Renal cortex interstitium (tissue), 11 donors: ENCODE results near the gene ADAM19. TPM values are rescaled to one million over a fixed set of nuclear protein-coding genes. Genes with fewer than 3 reads are reported as not detected.
"Not testable (repeated sequence)": the region's sequence is repeated elsewhere in the genome, so short reads cannot be mapped to it uniquely, and the experiment has no call there.

ENCODE experiments used
- DNase-seq, 11 donors: peaks; one replicate each; pipeline ENCODE4 v3.0.0-alpha.2; 2013; ENCODE audit warnings: low read depth in 9 of 11, low spot score in 4 of 11; ENCODE audit errors: extremely low read depth in 1 of 11
- polyA plus RNA-seq, 3 donors: library from polyadenylated mRNA; unstranded; fragments of 120-200 nt; gene quantifications; one replicate each; pipeline ENCODE4 v1.2.1, GENCODE V29; 2013; ENCODE audit not compliant: insufficient read length in 3 of 3

The ADAM19 gene
- polyA plus RNA-seq, 3 donors = 8.4 to 11.6 (median 8.7) TPM

DNA sequence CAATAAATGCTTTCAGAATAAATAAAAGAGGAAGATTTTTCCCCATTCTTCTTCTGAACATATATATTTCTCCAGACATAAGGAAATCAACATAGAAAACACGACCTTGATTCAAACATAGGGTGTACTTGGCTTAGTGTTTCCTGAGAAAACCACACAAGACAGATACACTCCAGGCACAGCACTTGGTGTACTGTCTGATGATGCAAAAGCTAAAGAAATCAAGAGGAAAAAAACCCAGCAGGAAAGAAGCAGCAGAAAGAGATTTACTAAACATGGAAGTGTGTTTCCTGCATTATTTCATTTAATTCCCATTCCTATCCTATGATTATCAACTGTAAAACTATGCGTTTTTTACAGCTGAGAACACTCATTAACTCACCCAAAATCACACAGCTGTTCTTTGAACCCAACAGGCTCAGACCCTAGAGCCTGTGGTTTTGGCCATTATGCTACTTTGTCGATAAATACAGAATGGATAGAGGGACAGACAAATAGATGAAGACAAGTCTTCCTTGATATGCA is 69.4 kb downstream of the ADAM19 start:
- no peak for DNase-seq

DNA sequence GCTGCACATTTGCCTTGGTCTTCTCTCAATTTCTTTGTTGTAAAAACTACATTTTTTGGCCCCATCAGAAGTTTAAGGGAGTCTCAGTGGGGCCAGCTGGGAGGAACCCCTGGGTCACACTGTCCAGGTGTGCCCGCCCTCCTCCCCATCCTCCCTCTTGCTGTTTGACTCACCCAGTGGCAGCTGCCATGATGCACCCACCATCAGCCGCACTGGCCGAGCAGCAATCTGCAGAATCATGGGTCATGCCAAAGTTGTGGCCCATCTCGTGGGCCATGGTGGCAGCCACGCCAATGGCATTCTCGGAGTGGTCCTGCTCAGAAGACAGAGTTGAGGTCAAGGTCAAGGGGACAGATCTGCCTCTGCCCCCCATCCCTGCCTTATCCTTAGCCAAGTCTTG is 70.1 kb downstream of the ADAM19 start:
- no peak for DNase-seq

- DNase-seq = no peak
Measured at GRCh38 chr5:157504053-157504452, 71.5 kb downstream of the ADAM19 start.

GRCh38 chr5:157502143-157502647 is 73.4 kb downstream of the ADAM19 start:
- DNase-seq = no peak

- DNase-seq = no peak
Measured at GRCh38 chr5:157497875-157498611, 77.5 kb downstream of the ADAM19 start.

- DNase-seq = no peak
Measured at GRCh38 chr5:157496864-157497263, 78.7 kb downstream of the ADAM19 start.

DNA sequence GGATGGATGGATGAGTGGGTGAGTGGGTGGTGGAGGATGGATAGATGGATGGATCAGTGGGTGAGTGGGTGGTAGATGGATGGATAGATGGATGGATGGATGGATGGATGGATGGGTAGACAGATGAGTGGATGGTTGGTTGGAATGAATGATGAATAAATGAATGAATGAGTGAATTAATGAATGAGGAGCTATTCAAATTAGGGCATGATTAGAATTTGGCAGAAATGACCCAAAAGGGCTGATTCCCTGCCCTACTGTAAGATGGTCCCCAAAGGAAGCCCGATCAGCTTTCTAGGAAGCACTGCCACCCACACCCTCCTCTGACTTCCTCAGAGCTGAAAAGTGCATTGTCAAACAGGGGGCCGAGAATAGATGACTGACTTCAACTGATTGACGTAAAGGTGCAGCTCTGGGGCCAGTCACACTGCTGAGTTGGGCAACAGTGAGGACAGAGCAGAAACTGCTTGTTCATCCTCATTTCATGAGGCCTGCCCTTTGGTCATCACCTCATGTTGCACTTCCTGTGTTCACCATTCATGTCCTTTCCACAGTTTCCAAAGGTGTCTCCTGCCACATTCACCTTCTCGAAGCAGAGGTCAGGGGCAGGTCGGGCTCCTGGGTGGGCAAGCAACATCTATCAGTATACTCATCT is 81.3 kb downstream of the ADAM19 start:
- DNase-seq = no peak

DNA sequence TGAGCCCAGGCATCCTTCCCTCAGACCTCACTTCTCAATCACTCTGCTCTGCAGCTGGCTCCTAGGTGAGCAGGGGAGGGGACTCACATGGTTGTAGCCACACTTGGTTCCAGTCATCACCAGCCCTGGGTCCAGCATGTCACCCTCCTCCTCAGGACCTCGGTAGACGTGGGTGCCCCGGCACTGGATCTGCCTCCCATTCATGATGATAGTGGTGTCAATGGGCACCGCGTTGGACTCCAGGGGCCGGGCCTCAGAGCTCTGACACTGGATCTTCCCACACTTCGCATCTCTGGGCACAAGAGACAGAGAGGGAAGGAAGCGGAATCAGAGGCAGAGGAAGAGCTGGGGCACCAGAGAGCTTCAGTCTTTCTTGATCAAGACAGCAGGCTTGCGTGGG is 82.7 kb downstream of the ADAM19 start:
- DNase-seq = no peak

DNA sequence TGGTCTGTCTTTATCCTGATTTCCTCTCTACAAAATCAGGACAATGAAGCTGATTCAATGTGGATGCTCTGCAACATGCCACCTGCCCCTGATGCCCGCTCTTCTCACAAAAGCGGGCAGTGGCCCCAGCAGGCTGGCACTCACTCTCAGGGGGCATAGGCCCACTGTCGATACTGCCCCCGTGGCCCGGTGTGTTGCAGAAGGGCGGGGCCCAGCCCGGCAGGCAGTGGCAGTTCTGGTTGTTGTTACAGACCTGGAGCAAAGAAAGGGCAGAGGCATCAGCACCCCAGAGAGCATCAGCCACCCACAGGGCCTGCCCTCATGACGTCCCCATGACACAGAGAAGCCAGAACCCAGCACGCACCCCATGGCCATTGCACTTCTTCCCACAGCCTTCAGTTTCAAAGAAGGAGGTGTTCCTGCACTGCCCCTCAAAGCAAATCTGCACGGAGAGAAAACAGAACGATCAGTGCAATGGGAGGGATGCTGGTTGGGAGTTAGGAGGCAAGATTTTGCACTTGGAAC is 84.0 kb downstream of the ADAM19 start:
- no peak for DNase-seq

GRCh38 chr5:157487358-157487757 is 88.2 kb downstream of the ADAM19 start:
- DNase-seq = no peak

DNA sequence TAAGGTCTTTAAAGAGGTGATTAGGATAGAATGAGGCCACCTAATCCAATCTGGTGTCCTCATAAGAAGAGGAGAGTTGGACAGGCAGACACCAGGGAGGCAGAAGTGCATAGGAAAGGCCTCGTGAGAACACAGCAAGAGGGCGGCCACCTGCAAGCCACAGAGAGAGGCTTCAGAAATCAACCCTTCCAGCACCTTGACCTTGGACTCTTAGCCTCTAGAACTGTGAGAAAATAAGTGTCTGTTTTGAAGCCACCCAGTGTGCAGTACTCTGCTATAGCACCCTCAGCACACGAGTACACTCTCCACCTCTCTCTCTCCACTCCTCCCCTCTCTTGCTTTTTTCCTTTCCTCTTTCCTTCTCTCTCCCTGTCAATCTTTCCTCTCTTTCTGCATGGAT is 88.7 kb downstream of the ADAM19 start:
- no peak for DNase-seq

DNA sequence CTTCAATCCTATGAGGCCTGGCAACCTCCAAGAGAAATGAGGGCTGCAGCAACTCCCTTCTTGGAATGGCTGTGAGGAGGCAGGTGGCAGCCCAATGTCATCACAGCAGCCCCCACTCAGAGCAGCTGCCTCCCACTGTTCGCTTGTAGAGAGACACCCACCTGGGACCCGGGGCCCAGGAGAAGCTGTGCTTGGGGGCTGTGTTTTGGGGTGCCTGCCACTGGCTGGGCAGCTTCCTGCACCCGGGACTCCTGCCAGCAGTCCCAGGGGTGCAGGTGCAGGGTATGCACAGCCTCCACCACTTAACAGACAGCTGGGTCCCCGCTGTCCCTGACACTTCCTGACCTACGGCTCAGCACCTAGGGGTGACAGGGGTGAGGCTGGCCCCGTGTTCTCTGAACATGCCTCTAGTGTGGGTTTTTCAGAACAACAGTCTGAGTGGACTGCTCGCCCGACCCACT is 89.3 kb downstream of the ADAM19 start:
- DNase-seq = no peak

GRCh38 chr5:157485811-157486210 is 89.8 kb downstream of the ADAM19 start:
- DNase-seq = no peak

- no peak for DNase-seq
Measured at GRCh38 chr5:157485340-157485739, 90.2 kb downstream of the ADAM19 start.

GRCh38 chr5:157484768-157485167 is 90.8 kb downstream of the ADAM19 start:
- DNase-seq = no peak

DNA sequence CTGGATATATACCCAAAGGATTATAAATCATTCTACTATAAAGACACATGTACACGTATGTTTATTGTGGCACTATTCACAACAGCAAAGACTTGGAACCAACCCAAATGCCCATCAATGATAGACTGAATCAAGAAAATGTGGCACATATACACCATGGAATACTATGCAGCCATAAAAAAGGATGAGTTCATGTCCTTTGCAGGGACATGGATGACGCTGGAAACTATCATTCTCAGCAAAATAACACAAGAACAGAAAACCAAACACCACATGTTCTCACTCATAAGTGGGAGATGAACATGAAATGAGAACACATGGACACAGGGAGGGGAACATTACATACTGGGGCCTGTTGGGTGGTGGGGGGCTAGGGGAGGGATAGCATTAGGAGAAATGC is 92.9 kb downstream of the ADAM19 start:
- DNase-seq = not testable (repeated sequence)

DNA sequence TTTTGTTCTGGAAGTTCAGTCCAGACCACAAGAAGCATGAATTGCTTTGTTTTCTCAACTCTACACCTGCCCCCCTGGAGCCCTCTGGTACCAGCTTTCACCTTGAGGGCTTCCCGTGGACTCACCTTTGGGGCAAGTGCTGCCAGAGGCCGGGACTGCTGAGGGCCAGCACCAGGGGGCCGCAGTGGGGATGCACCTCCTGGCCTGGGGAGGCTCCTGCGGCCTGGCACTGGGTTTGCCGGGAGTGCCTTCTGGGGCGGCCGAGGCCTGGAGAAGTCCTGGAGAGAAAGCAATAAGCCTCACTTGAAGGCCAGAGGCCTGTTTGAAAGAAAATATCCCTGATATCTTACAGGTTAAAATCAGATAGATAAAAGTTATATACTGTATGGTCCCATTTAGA is 93.9 kb downstream of the ADAM19 start:
- no peak for DNase-seq

DNA sequence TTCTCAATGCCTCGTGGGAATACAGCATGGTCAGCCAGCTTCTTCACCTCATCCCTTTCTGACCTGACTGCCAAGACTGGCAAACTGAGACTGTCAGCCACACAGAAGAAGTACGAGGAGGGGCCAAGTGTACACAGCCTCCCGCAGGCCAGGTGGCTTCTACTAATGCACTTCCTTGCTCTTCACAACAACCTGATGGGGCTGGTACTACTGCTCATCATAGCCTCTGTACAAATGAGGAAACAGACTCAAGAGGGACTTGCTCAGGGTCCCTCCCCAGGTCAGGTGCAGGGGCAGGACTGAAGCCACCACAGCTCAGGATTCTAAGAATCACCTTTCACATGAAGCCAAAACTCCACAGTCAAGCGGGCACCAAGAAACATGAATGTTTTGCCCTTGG is 94.3 kb downstream of the ADAM19 start:
- no peak for DNase-seq

- DNase-seq = no peak
Measured at GRCh38 chr5:157479612-157480510, 95.7 kb downstream of the ADAM19 start.
